A673 (cell line): Measurements from ENCODE around the gene CXorf66. TPM values are rescaled to one million over a fixed set of nuclear protein-coding genes. Genes with fewer than 3 reads are reported as not detected.

Experiments
- Bru-seq: library from RNA; stranded (reverse); fragments of 400-500 nt; gene quantifications from one replicate; lab custom pipeline; 2021; lab: Mats Ljungman, UMichigan
- BruChase-seq, 2 experiments: library from RNA; stranded (reverse); fragments of 400-500 nt; gene quantifications; one replicate each; lab custom pipeline; 2021; lab: Mats Ljungman, UMichigan
- BruUV-seq: library from RNA; stranded (reverse); fragments of 400-500 nt; replicated peaks from 2 replicates; lab custom pipeline; 2021; lab: Mats Ljungman, UMichigan
- CTCF ChIA-PET: fragments of 300-600 bp; sonication (Branson Sonifier 250); formaldehyde crosslinking; loops from one replicate; lab custom pipeline; 2022; ENCODE audit warnings: antibody characterized with exemption; lab: Charles Lee
- POLR2A ChIA-PET: fragments of 300-600 bp; sonication (Branson Sonifier 250); formaldehyde crosslinking; loops from one replicate; lab custom pipeline; 2022; ENCODE audit warnings: antibody characterized with exemption; ENCODE audit not compliant: low non-redundant PET; lab: Charles Lee
- DNase-seq: peaks from one replicate; pipeline ENCODE4 v3.0.0-alpha.2; 2015; ENCODE audit warnings: low spot score
- H3K27ac ChIP-seq: fragments of 200-600 bp; sonication (generic); 2 replicates; pipeline ENCODE4 v1.5.1; 2016; ENCODE audit warnings: mixed run types, low read depth, mild to moderate bottlenecking, mixed read lengths, antibody characterized with exemption, low read length; ENCODE audit not compliant: poor library complexity, severe bottlenecking
- H3K27me3 ChIP-seq: fragments of 200-600 bp; sonication (generic); replicated peaks from 2 replicates; pipeline ENCODE4 v1.6.1; 2017; ENCODE audit warnings: mixed run types, low read depth, mild to moderate bottlenecking, mixed read lengths, antibody characterized with exemption, low read length; ENCODE audit not compliant: insufficient read depth, poor library complexity
- H3K36me3 ChIP-seq: fragments of 200-600 bp; sonication (generic); 2 replicates; pipeline ENCODE4 v1.6.1; 2016; ENCODE audit warnings: mixed run types, mild to moderate bottlenecking, mixed read lengths, antibody characterized with exemption, low read length; ENCODE audit not compliant: insufficient read depth, poor library complexity, severe bottlenecking
- H3K4me1 ChIP-seq: fragments of 200-600 bp; sonication (generic); 2 replicates; pipeline ENCODE4 v1.6.1; 2017; ENCODE audit warnings: mixed run types, mild to moderate bottlenecking, mixed read lengths, antibody characterized with exemption, low read length; ENCODE audit not compliant: insufficient read depth, poor library complexity, severe bottlenecking
- H3K4me3 ChIP-seq: fragments of 200-600 bp; sonication (generic); 2 replicates; pipeline ENCODE4 v1.5.1; 2016; ENCODE audit warnings: low read depth, mixed run types, mild to moderate bottlenecking, mixed read lengths, low read length; ENCODE audit not compliant: poor library complexity, severe bottlenecking
- H3K9me3 ChIP-seq: fragments of 200-600 bp; sonication (generic); 2 replicates; pipeline ENCODE4 v1.6.1; 2016; ENCODE audit warnings: mixed run types, low read depth, mild to moderate bottlenecking, mixed read lengths, antibody characterized with exemption, low read length; ENCODE audit not compliant: poor library complexity, severe bottlenecking
- CTCF ChIP-seq: fragments of 300-800, 200-600 bp; sonication (generic); conservative IDR thresholded peaks from 2 replicates; pipeline ENCODE4 v1.5.1; 2017; ENCODE audit warnings: low read depth, mild to moderate bottlenecking, antibody characterized with exemption, low read length, moderate library complexity, mixed read lengths
- EZH2 ChIP-seq: fragments of 200-600 bp; sonication (generic); IDR thresholded peaks from 2 replicates; pipeline ENCODE4 v1.6.1; 2017; ENCODE audit warnings: borderline replicate concordance, low read depth, mild to moderate bottlenecking, mixed read lengths, antibody characterized with exemption, low read length; ENCODE audit not compliant: poor library complexity, severe bottlenecking
- intact Hi-C: fragments of 100-400 bp; cut with micrococcal nuclease; formaldehyde crosslinking; loops from one replicate; pipeline ENCODE4 v1.10.0; 2022; ENCODE audit not compliant: unreplicated experiment
- long read RNA-seq: library from polyadenylated mRNA; stranded (forward); transcript quantifications from one replicate; pipeline ENCODE4 v2.0.0, GENCODE V29; 2022
- total RNA-seq: library from RNA; stranded (reverse); gene quantifications from 2 replicates; pipeline ENCODE4 v1.2.3, GENCODE V29; 2021

CXorf66 gene
- total RNA-seq (not detected in 2 replicates), Bru-seq, nascent RNA (not detected), BruChase-seq, experiment 1, labeled RNA remaining after a 2-hour chase (not detected), BruChase-seq, experiment 2, labeled RNA remaining after a 6-hour chase (percentile 12 among the genes with signal in this experiment)
- long read RNA-seq, result 0 reads

GRCh38 chrX:139965421-139965820, at the start of gene CXorf66:
Gene CXorf66 (minus strand): TSS chrX:139965521. CDS start chrX:139965496, 25 bp downstream.
- H3K27me3 ChIP-seq, result no peaks in the 10 kb centered on the region
- H3K27ac ChIP-seq, result no peak within 1 kb of the TSS
- H3K9me3 ChIP-seq, result no peaks in the 10 kb centered on the region
- H3K36me3 ChIP-seq, result no peaks in the 10 kb centered on the region
- BruUV-seq, result no TSS peak
- POLR2A ChIA-PET, result no interaction called here
- no peak for TF ChIP-seq EZH2
- no peak for TF ChIP-seq CTCF
- CTCF ChIA-PET, result interaction anchor here (0.6 kb wide), 1 partner anchor 20 kb away, joined by 3 read pairs; no protein-coding TSS in a partner anchor
- no peak for DNase-seq
- intact Hi-C loops, result no loop called here
- no peak within 1 kb of the TSS for H3K4me3 ChIP-seq
- H3K4me1 ChIP-seq, result peaks cover 23% of the 10 kb centered on the region

GRCh38 chrX:139982856-139983255, 17.5 kb upstream of the CXorf66 start:
- no peaks in the 10 kb centered on the region for H3K27me3 ChIP-seq
- DNase-seq, result no peak
- POLR2A ChIA-PET, result no interaction called here
- CTCF ChIA-PET, result no interaction called here
- H3K27ac ChIP-seq, result no peak overlapping the region
- H3K36me3 ChIP-seq, result no peaks in the 10 kb centered on the region
- TF ChIP-seq EZH2 (no peak), CTCF (no peak)
- no TSS peak for BruUV-seq
- H3K4me3 ChIP-seq, result no peak overlapping the region
- H3K4me1 ChIP-seq, result no peaks in the 10 kb centered on the region
- intact Hi-C loops, result no loop called here
- no peaks in the 10 kb centered on the region for H3K9me3 ChIP-seq

GRCh38 chrX:139974471-139974870, 9.2 kb upstream of the CXorf66 start:
- H3K27ac ChIP-seq, result no peak overlapping the region
- BruUV-seq, result no TSS peak
- CTCF ChIA-PET, result no interaction called here
- H3K27me3 ChIP-seq, result no peaks in the 10 kb centered on the region
- no peaks in the 10 kb centered on the region for H3K36me3 ChIP-seq
- no peak for DNase-seq
- intact Hi-C loops, result loop anchor here (5.0 kb wide), 2 partner anchors 422 to 897 kb away; no protein-coding TSS in a partner anchor
- POLR2A ChIA-PET, result no interaction called here
- H3K9me3 ChIP-seq, result peaks cover 14% of the 10 kb centered on the region
- H3K4me1 ChIP-seq, result peaks cover 28% of the 10 kb centered on the region
- TF ChIP-seq CTCF, result no peak
- TF ChIP-seq EZH2, result no peak
- H3K4me3 ChIP-seq, result no peak overlapping the region
